K562 (cell line): ENCODE results near the gene CCNYL1. TPM values are rescaled to one million over a fixed set of nuclear protein-coding genes. Genes with fewer than 3 reads are reported as not detected.

Experiments used
- ATAC-seq: fragments of 200-7000 bp; cut with Tn5 transposase; 3 replicates; pipeline ENCODE4 v1.9.1; 2020; ENCODE audit warnings: moderate library complexity
- BruUV-seq: library from RNA; stranded (reverse); fragments of 400-500 nt; replicated peaks from 2 replicates; lab custom pipeline; 2021; lab: Mats Ljungman, UMichigan
- CTCF ChIA-PET: fragments of 300-600 bp; formaldehyde crosslinking; extraction: SDS; loops from one replicate; lab custom pipeline; 2021; ENCODE audit warnings: low intra/inter-chr PET ratio; lab: Yijun Ruan, JAX
- POLR2A ChIA-PET: fragments of 300-600, 350-650 bp; sonication (Branson Sonifier 250); formaldehyde crosslinking; extraction: SDS; loops from one replicate; lab custom pipeline; 2021; ENCODE audit warnings: antibody characterized with exemption, inconsistent platforms; lab: Yijun Ruan, JAX
- DNase-seq, 4 experiments: peaks; one replicate each; pipeline versions ENCODE4 v3.0.0 to v3.0.0-alpha.2; 2011 to 2018; ENCODE audit warnings: low spot score in 3 of 4, mixed read lengths in 3 of 4; ENCODE audit errors: extremely low read depth in 1 of 4
- FAIRE-seq: peaks from 2 replicates; lab custom pipeline; 2011; peaks lifted over from hg19 to GRCh38; lab: Jason Lieb, UNC
- H2AFZ ChIP-seq: 2 replicates; pipeline ENCODE4 v1.6.0; 2011; ENCODE audit warnings: low read depth, low read length, control low read depth, inconsistent platforms
- H3K27ac ChIP-seq: fragments of 200-600 bp; 3 replicates; pipeline ENCODE4 v1.8.0; 2011; ENCODE audit warnings: low read depth, mild to moderate bottlenecking, control low read depth, inconsistent platforms, low read length, moderate library complexity, mixed read lengths; ENCODE audit errors: extremely low read depth
- H3K27me3 ChIP-seq, 2 experiments: fragments of 300-600 bp in 1 of 2; 2 replicates in 1 of 2; 3 replicates in 1 of 2; pipeline versions ENCODE4 v1.6.0 to v1.8.0; 2011; ENCODE audit warnings: inconsistent platforms in 2 of 2, low read length in 2 of 2, mild to moderate bottlenecking in 1 of 2, mixed read lengths in 1 of 2, moderate library complexity in 1 of 2; ENCODE audit not compliant: control insufficient read depth in 2 of 2, insufficient read depth in 2 of 2
- H3K36me3 ChIP-seq: fragments of 300-600 bp; 3 replicates; pipeline ENCODE4 v1.8.0; 2011; ENCODE audit warnings: mild to moderate bottlenecking, low read length, inconsistent platforms; ENCODE audit not compliant: control insufficient read depth, insufficient read depth
- H3K4me1 ChIP-seq, 2 experiments: fragments of 200-600 bp in 1 of 2; replicated peaks in 1 of 2; 2 replicates in 1 of 2; 3 replicates in 1 of 2; pipeline versions ENCODE4 v1.5.1 to v1.8.0; 2011; ENCODE audit warnings: inconsistent platforms in 2 of 2, low read length in 2 of 2, mild to moderate bottlenecking in 1 of 2, mixed read lengths in 1 of 2, moderate library complexity in 1 of 2; ENCODE audit not compliant: control insufficient read depth in 2 of 2, insufficient read depth in 2 of 2
- H3K4me2 ChIP-seq: 2 replicates; pipeline ENCODE4 v1.6.1; 2011; ENCODE audit warnings: low read length, control low read depth, inconsistent platforms, mixed read lengths; ENCODE audit not compliant: insufficient read depth
- H3K4me3 ChIP-seq: fragments of 200-600 bp; sonication (generic), shearing (Covaris generic); 2 replicates; pipeline ENCODE4 v1.5.1; 2016; ENCODE audit warnings: control low read depth, inconsistent platforms
- H3K79me2 ChIP-seq: fragments of 200-600 bp; 3 replicates; pipeline ENCODE4 v1.8.0; 2011; ENCODE audit warnings: low read length, inconsistent platforms; ENCODE audit not compliant: control insufficient read depth, insufficient read depth
- H3K9ac ChIP-seq, 2 experiments: 2 replicates each; pipeline versions ENCODE4 v1.6.0 to v1.6.1; 2011; ENCODE audit warnings: low read depth in 2 of 2, low read length in 2 of 2, control low read depth in 1 of 2, inconsistent platforms in 1 of 2, mild to moderate bottlenecking in 1 of 2, mixed read lengths in 1 of 2; ENCODE audit not compliant: insufficient read depth in 1 of 2
- H3K9me1 ChIP-seq: one replicate; pipeline ENCODE4 v1.6.0; 2011; ENCODE audit warnings: inconsistent platforms, mild to moderate bottlenecking, low read length, moderate library complexity; ENCODE audit not compliant: control insufficient read depth, insufficient read depth
- H3K9me3 ChIP-seq: replicated peaks from 2 replicates; pipeline ENCODE4 v1.5.1; 2011; ENCODE audit warnings: low read depth, low read length, inconsistent platforms; ENCODE audit not compliant: control insufficient read depth, insufficient read depth
- H4K20me1 ChIP-seq: replicated peaks from 2 replicates; pipeline ENCODE4 v1.6.1; 2011; ENCODE audit warnings: low read length, inconsistent platforms, mixed read lengths; ENCODE audit not compliant: control insufficient read depth, insufficient read depth
- CBX8 ChIP-seq: fragments of 200-600 bp; sonication (generic); IDR thresholded peaks from 2 replicates; pipeline ENCODE4 v1.6.1; 2012; ENCODE audit warnings: borderline replicate concordance, mixed run types, low read depth, mild to moderate bottlenecking, moderate library complexity, mixed read lengths, low read length, control low read depth, inconsistent platforms; ENCODE audit not compliant: poor library complexity, severe bottlenecking; ENCODE audit errors: extremely low read depth
- EZH2 ChIP-seq: IDR thresholded peaks from 2 replicates; pipeline ENCODE4 v1.6.1; 2012; ENCODE audit warnings: low read depth, mild to moderate bottlenecking, inconsistent platforms, low read length, borderline replicate concordance
- HNRNPK ChIP-seq: fragments of 200-400 bp; formaldehyde crosslinking; IDR thresholded peaks from one replicate; pipeline ENCODE4 v1.6.1; 2018; ENCODE audit warnings: mild to moderate bottlenecking, low read depth, low read length; ENCODE audit not compliant: poor library complexity, severe bottlenecking
- PKNOX1 ChIP-seq: fragments of 450-650 bp; IDR thresholded peaks from 2 replicates; pipeline ENCODE4 v1.6.1; 2016
- STAT5B ChIP-seq: fragments of 250-450 bp; sonication (Bioruptor Pico); IDR thresholded peaks from 2 replicates; pipeline ENCODE4 v1.8.0; 2021; ENCODE audit warnings: mild to moderate bottlenecking, inconsistent platforms
- TEAD2 ChIP-seq: fragments of 450-650 bp; IDR thresholded peaks from 2 replicates; pipeline ENCODE4 v1.6.1; 2016; ENCODE audit warnings: missing genetic modification characterization, control low read depth, missing compliant biosample characterization
- XRCC4 ChIP-seq: IDR thresholded peaks from one replicate; pipeline ENCODE4 v1.6.1; 2011; ENCODE audit not compliant: insufficient read depth, insufficient read length; ENCODE audit errors: extremely low read depth
- ZFPM2 ChIP-seq: fragments of 250-450 bp; sonication (Bioruptor Pico); IDR thresholded peaks from 2 replicates; pipeline ENCODE4 v1.5.1; 2022; ENCODE audit warnings: mild to moderate bottlenecking
- ZNF146 ChIP-seq: IDR thresholded peaks from one replicate; pipeline ENCODE4 v1.6.1; 2018; ENCODE audit warnings: missing compliant biosample characterization; ENCODE audit not compliant: unreplicated experiment
- ZNF24 ChIP-seq: fragments of 450-650 bp; IDR thresholded peaks from 2 replicates; pipeline ENCODE4 v1.6.1; 2016
- WGBS: fragments of 100-300 bp; shearing (Covaris generic); methylation state at CpG from one replicate; pipeline ENCODE4 v1.1.6; 2016; ENCODE audit warnings: low coverage, mixed read lengths; ENCODE audit not compliant: insufficient coverage; ENCODE audit errors: missing lambda C conversion rate; 5-methylcytosine and 5-hydroxymethylcytosine counted together
- in situ Hi-C: fragments of 300-500 bp; cut with MboI; formaldehyde crosslinking; loops from 4 replicates; pipeline ENCODE4 v1.15.0; 2018; ENCODE audit warnings: inconsistent platforms, mixed read lengths
- intact Hi-C: fragments of 100-400 bp; cut with micrococcal nuclease; formaldehyde crosslinking; loops from 2 replicates; pipeline ENCODE4 v1.14.2; 2022
- polyA plus RNA-seq, 8 experiments: library from polyadenylated mRNA; depleted of rRNA in 4 of 8; stranded (reverse) in 5 of 8; unstranded in 3 of 8; fragments of >200 nt; fragmentation: Nextera tagmentation in 2 of 8; fragmentation: Illumina TruSeq in 1 of 8; extraction: Ambion mirVana in 2 of 8; extraction: Trizol in 1 of 8; gene quantifications; 2 replicates each; pipeline versions ENCODE4 v1.2.1 to v1.2.3, GENCODE V29; 2011 to 2014; ENCODE audit warnings: inconsistent platforms in 1 of 8, missing spikeins in 1 of 8
- total RNA-seq, 7 experiments: library from RNA; depleted of rRNA in 6 of 7; stranded (reverse); fragments of >200 nt in 6 of 7; fragmentation: Illumina TruSeq in 2 of 7; extraction: Trizol in 2 of 7; gene quantifications; 2 replicates each; pipeline versions ENCODE4 v1.2.1 to v1.2.3, GENCODE V29; 2011 to 2021; ENCODE audit warnings: low replicate concordance in 1 of 7
- TF ChIP-seq, protein P1 (sequence below): sonication (generic); formaldehyde crosslinking; IDR thresholded peaks from 2 replicates; pipeline ENCODE4 v1.8.0; 2023; ENCODE audit warnings: mild to moderate bottlenecking, missing genetic modification reagents
- TF ChIP-seq, protein P2 (sequence below): sonication (generic); formaldehyde crosslinking; IDR thresholded peaks from 2 replicates; pipeline ENCODE4 v1.8.1; 2023; ENCODE audit warnings: mild to moderate bottlenecking, missing genetic modification reagents
- TF ChIP-seq, protein P3 (sequence below): fragments of 250-450 bp; sonication (Bioruptor Pico); IDR thresholded peaks from 2 replicates; pipeline ENCODE4 v1.8.0; 2022; ENCODE audit warnings: inconsistent platforms

The CCNYL1 gene
- total and polyA plus RNA-seq, 9 of the 15 experiments (the other 6 are each of a cell fraction or from before 2014, with no cell fraction given), result 1.9 to 7.5 (median 4.7) TPM

DNA sequence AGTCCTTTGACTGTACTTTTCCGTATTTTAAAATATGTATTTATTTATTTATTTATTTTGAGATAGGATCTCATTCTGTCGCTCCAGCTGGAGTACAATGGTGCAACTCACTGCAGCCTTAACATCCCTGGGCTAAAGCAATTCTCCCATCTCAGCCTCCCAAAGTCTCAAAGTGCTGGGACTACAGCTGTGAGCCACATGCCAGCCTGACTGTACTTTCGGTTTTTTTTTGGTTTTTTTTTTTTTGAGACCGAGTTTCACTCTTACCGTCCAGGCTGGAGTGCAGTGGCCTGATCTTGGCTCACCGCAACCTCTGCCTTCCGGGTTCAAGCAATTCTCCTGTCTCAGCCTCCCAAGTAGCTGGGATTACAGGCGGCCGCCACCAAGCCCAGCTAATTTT, 28.9 kb upstream of the CCNYL1 start:
- H4K20me1 ChIP-seq, result no peaks in the 10 kb centered on the region
- CTCF ChIA-PET, result no interaction called here
- no peaks in the 10 kb centered on the region for H3K36me3 ChIP-seq
- ATAC-seq, result no peak
- no peaks in the 10 kb centered on the region for H3K27me3 ChIP-seq
- TF ChIP-seq, protein P1, sequence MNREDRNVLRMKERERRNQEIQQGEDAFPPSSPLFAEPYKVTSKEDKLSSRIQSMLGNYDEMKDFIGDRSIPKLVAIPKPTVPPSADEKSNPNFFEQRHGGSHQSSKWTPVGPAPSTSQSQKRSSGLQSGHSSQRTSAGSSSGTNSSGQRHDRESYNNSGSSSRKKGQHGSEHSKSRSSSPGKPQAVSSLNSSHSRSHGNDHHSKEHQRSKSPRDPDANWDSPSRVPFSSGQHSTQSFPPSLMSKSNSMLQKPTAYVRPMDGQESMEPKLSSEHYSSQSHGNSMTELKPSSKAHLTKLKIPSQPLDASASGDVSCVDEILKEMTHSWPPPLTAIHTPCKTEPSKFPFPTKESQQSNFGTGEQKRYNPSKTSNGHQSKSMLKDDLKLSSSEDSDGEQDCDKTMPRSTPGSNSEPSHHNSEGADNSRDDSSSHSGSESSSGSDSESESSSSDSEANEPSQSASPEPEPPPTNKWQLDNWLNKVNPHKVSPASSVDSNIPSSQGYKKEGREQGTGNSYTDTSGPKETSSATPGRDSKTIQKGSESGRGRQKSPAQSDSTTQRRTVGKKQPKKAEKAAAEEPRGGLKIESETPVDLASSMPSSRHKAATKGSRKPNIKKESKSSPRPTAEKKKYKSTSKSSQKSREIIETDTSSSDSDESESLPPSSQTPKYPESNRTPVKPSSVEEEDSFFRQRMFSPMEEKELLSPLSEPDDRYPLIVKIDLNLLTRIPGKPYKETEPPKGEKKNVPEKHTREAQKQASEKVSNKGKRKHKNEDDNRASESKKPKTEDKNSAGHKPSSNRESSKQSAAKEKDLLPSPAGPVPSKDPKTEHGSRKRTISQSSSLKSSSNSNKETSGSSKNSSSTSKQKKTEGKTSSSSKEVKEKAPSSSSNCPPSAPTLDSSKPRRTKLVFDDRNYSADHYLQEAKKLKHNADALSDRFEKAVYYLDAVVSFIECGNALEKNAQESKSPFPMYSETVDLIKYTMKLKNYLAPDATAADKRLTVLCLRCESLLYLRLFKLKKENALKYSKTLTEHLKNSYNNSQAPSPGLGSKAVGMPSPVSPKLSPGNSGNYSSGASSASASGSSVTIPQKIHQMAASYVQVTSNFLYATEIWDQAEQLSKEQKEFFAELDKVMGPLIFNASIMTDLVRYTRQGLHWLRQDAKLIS (CRISPR knock-in tag), result no peak
- TF ChIP-seq STAT5B (CRISPR knock-in tag), result no peak
- TF ChIP-seq PKNOX1, result no peak
- TF ChIP-seq, protein P2, sequence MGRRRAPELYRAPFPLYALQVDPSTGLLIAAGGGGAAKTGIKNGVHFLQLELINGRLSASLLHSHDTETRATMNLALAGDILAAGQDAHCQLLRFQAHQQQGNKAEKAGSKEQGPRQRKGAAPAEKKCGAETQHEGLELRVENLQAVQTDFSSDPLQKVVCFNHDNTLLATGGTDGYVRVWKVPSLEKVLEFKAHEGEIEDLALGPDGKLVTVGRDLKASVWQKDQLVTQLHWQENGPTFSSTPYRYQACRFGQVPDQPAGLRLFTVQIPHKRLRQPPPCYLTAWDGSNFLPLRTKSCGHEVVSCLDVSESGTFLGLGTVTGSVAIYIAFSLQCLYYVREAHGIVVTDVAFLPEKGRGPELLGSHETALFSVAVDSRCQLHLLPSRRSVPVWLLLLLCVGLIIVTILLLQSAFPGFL (CRISPR knock-in tag), result no peak
- no peak for TF ChIP-seq ZNF24
- TF ChIP-seq, protein P3, sequence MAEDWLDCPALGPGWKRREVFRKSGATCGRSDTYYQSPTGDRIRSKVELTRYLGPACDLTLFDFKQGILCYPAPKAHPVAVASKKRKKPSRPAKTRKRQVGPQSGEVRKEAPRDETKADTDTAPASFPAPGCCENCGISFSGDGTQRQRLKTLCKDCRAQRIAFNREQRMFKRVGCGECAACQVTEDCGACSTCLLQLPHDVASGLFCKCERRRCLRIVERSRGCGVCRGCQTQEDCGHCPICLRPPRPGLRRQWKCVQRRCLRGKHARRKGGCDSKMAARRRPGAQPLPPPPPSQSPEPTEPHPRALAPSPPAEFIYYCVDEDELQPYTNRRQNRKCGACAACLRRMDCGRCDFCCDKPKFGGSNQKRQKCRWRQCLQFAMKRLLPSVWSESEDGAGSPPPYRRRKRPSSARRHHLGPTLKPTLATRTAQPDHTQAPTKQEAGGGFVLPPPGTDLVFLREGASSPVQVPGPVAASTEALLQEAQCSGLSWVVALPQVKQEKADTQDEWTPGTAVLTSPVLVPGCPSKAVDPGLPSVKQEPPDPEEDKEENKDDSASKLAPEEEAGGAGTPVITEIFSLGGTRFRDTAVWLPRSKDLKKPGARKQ, result no peak
- no peak for TF ChIP-seq HNRNPK
- TF ChIP-seq ZFPM2 (CRISPR knock-in tag), result no peak
- no peak for TF ChIP-seq ZNF146 (CRISPR knock-in tag)
- TF ChIP-seq CBX8, result no peak
- no peak for TF ChIP-seq XRCC4
- TF ChIP-seq TEAD2 (tag), result no peak
- no peak for TF ChIP-seq EZH2
- TF ChIP-seq, all 486 proteins: peak for 0
- no peak overlapping the region for H3K4me3 ChIP-seq
- H2AFZ ChIP-seq, result no peak overlapping the region
- no peaks in the 10 kb centered on the region for H3K79me2 ChIP-seq
- H3K4me2 ChIP-seq, result no peak overlapping the region
- intact Hi-C loops (no loop called here), in situ Hi-C loops (no loop called here)
- no peak overlapping the region for H3K27ac ChIP-seq
- no peak overlapping the region for H3K9ac ChIP-seq
- DNase-seq, result no peak
- POLR2A ChIA-PET, result no interaction called here
- no peak for FAIRE-seq
- no peaks in the 10 kb centered on the region; a peak in 1 of 5 replicates for H3K4me1 ChIP-seq
- WGBS, result 48% methylated on average over 5 of the region's 9 CpGs
- H3K9me3 ChIP-seq, result no peaks in the 10 kb centered on the region
- no TSS peak for BruUV-seq
- no peaks in the 10 kb centered on the region for H3K9me1 ChIP-seq
